Measurements from ENCODE around the gene MSANTD2.

GRCh38 chr11:124745270-124745834, 54.9 kb downstream of the MSANTD2 start:
- TF ChIP-seq CTCF (IDR thresholded peaks at IDR 0.05) (no peak), POLR2A (IDR thresholded peaks at IDR 0.05) (no peak)
